ENCODE measurements around the gene MYL5. TPM values are rescaled to one million over a fixed set of nuclear protein-coding genes. Genes with fewer than 3 reads are reported as not detected.
"Not testable (repeated sequence)": the region's sequence is repeated elsewhere in the genome, so short reads cannot be mapped to it uniquely, and the experiment has no call there.

The MYL5 gene
- total and polyA plus RNA-seq, 12 donors, result 5.9 to 77.6 (median 21.5) TPM

GRCh38 chr4:632926-633325, 41.4 kb upstream of the MYL5 start:
- H3K4me1 ChIP-seq (replicated peaks in 1 of 2), result no peaks in the 10 kb centered on the region
- no peak overlapping the region for H3K4me3 ChIP-seq
- H3K27ac ChIP-seq, result no peak overlapping the region
- H3K36me3 ChIP-seq (replicated peaks in 1 of 2), result no peaks in the 10 kb centered on the region
- H3K9me3 ChIP-seq (replicated peaks in 1 of 3), result no peaks in the 10 kb centered on the region
- 78 to 88% (median 86%) methylated on average over 4 to 6 of the region's 6 CpGs for WGBS, 4 donors
- peaks cover 9% of the 10 kb centered on the region for H3K27me3 ChIP-seq
- TF ChIP-seq POLR2A (IDR thresholded peaks at IDR 0.05) (no peak), CTCF (IDR thresholded peaks at IDR 0.05) (no peak)
- no peak for DNase-seq
- intact Hi-C loops (cut with DNase I), result no loop called here

- no peak for TF ChIP-seq POLR2A (IDR thresholded peaks at IDR 0.05)
- Histone ChIP-seq H3K27me3 (peaks cover 9% of the 10 kb centered on the region), H3K36me3 (replicated peaks in 1 of 2) (no peaks in the 10 kb centered on the region), H3K4me3 (no peak overlapping the region), H3K4me1 (replicated peaks in 1 of 2) (no peaks in the 10 kb centered on the region), H3K27ac (no peak overlapping the region), H3K9me3 (replicated peaks in 1 of 3) (no peaks in the 10 kb centered on the region)
- intact Hi-C loops (cut with DNase I), result no loop called here
- WGBS, 4 donors, result 45 to 70% (median 54%) methylated on average over 2 to 9 of the region's 9 CpGs
- no peak for DNase-seq
These were observed 40.9 kb upstream of the MYL5 start for GRCh38 chr4:633406-633805.

- Histone ChIP-seq H3K27ac (no peak overlapping the region), H3K4me3 (no peak overlapping the region), H3K9me3 (replicated peaks in 1 of 3) (no peaks in the 10 kb centered on the region), H3K4me1 (replicated peaks in 1 of 2) (no peaks in the 10 kb centered on the region), H3K36me3 (replicated peaks in 1 of 2) (no peaks in the 10 kb centered on the region), H3K27me3 (peaks cover 9% of the 10 kb centered on the region)
- WGBS, 4 donors, result 54 to 87% (median 76%) methylated on average over 5 to 15 of the region's 15 CpGs
- intact Hi-C loops (cut with DNase I), result no loop called here
- TF ChIP-seq POLR2A (IDR thresholded peaks at IDR 0.05) (no peak), CTCF (IDR thresholded peaks at IDR 0.05) (no peak)
- no peak for DNase-seq
These were observed 40.3 kb upstream of the MYL5 start for GRCh38 chr4:633976-634598.

- intact Hi-C loops (cut with DNase I), result no loop called here
- 71 to 83% (median 78%) methylated on average over 14 to 23 of the region's 23 CpGs for WGBS, 4 donors
- no peak overlapping the region for H3K27ac ChIP-seq
These were observed 39.8 kb upstream of the MYL5 start for GRCh38 chr4:634599-634985.

GRCh38 chr4:635066-635835, 39.1 kb upstream of the MYL5 start:
- H3K4me1 ChIP-seq (replicated peaks in 1 of 2); H3K27me3 ChIP-seq; intact Hi-C loops (cut with DNase I); H3K27ac ChIP-seq; H3K9me3 ChIP-seq (replicated peaks in 1 of 3); H3K36me3 ChIP-seq (replicated peaks in 1 of 2); H3K4me3 ChIP-seq; DNase-seq: not testable (repeated sequence)
- WGBS, 4 donors, result 86 to 91% (median 89%) methylated on average over 28 to 46 of the region's 46 CpGs

More at GRCh38 chr4:634599-634985, 39.8 kb upstream of the MYL5 start:
- Histone ChIP-seq H3K4me1 (replicated peaks in 1 of 2) (no peaks in the 10 kb centered on the region), H3K4me3 (no peak overlapping the region), H3K27me3 (peaks cover 9% of the 10 kb centered on the region), H3K36me3 (replicated peaks in 1 of 2) (no peaks in the 10 kb centered on the region), H3K9me3 (replicated peaks in 1 of 3) (no peaks in the 10 kb centered on the region)
- DNase-seq, result no peak
- TF ChIP-seq CTCF (IDR thresholded peaks at IDR 0.05) (no peak), POLR2A (IDR thresholded peaks at IDR 0.05) (no peak)
